Endometrium (tissue), 2 donors: ENCODE data around the gene FANCI.

Experiments
- FAIRE-seq: peaks from 2 replicates; lab custom pipeline; 2012; peaks lifted over from hg19 to GRCh38; lab: Jason Lieb, UNC
- donor health status: control.
- donor health status: control.

The FANCI gene

GRCh38 chr15:89307791-89308190 is 64.0 kb downstream of the FANCI start:
- no peak for FAIRE-seq

GRCh38 chr15:89308236-89308635 is 64.5 kb downstream of the FANCI start:
- FAIRE-seq: no peak

DNA sequence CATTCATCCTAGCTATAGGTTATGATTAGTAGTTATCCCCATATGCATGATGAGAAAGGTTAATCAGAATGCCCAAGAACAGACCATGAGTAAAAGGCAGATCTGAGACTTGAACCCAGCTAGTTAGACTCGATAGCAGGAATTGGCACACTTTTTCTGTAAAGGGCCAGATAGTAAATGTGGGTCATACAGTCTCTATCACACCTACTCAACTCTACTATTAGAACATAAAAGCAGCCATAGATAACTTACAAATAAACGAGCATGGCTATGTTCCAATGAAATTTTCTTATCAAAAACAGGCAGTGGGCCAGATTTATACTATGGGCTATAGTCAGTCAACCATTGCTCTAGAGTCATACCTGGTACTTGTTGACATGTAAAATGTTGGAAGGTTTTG is 66.2 kb downstream of the FANCI start:
- FAIRE-seq: no peak

DNA sequence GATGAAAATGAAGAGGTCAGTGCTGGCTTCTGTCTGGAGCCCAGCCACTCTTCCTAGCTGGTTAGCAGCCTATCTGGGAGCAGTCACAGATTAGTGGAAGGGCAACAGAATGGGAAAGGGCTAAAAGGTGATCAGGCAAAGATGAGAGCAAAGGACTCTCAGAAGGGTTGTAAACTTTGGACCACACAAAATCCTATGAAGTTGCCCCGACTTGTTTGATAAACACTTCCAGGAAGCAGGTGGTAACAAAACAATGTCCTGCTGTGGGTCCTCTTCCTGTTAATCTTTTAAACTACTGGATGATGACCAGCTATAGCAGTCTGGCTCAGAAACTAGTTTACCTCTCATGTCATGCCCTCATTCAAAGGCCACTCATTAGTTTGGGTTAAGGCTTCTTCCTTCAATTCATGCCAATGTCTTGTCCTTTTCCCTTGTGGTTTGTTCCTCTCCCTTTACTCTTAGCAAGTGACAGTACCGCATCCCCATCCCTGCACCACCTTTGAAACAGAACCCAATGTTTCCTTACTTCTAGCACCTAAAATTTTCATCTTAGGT is 71.7 kb downstream of the FANCI start:
- FAIRE-seq: no peak

DNA sequence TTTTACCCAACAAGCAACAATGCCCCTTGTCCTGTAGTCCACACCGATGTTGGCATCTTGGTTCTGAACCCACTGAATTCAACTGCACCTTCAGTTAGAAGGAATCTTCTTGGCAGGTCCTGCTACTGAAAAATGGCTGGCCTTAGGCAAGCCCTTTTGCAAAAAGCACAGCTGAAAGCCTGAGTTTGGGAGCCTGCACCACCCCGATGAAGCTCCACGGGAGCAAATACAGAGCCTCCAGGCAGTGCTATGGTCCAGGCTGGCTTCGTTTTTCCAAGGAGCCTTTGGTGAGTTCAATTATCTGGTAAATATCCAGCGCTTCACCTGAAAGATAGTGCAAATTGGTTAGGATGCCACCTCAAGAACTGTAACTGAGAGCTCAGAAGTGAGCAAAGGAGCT is 72.7 kb downstream of the FANCI start:
- FAIRE-seq: no peak

GRCh38 chr15:89317186-89317720 is 73.5 kb downstream of the FANCI start:
- FAIRE-seq: no peak

DNA sequence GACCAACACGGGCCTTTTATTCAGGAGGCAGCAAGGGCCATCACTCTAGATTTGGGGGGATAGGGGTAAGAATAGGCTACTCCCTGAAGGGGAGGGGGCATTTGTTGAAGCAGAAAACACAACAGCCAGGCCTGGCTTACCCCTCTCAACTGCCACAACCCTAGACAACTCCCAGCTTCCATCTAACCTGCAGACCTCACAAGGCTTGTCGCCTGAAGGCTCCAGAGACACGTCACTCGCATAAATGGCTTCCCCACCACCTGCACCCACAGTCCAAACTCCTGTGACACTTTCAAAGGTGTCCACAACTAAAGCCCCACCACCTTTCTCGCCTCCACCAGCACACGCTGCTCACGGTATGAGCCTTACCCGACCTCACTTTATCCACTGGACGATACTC is 75.9 kb downstream of the FANCI start:
- FAIRE-seq: no peak

DNA sequence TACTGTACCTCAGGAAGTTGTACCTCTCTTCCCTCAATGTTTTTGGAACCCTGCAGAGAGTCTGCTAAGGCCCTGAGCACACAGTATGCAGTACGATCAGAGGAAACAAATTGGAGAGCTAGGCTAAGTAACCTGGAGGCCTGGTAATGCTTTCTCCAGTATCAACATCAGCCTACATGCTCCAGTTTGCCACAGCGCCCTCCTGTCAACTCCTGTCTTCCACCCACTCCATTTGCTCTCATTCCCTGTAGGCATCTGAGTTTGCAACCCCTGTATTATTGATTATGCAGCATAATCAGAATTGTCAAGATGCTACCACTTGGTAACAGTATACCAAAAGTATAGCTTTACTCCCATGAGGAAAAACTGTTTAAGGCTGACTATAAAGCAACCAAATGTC is 76.4 kb downstream of the FANCI start:
- no peak for FAIRE-seq

GRCh38 chr15:89321521-89322410 is 78.0 kb downstream of the FANCI start:
- no peak for FAIRE-seq

DNA sequence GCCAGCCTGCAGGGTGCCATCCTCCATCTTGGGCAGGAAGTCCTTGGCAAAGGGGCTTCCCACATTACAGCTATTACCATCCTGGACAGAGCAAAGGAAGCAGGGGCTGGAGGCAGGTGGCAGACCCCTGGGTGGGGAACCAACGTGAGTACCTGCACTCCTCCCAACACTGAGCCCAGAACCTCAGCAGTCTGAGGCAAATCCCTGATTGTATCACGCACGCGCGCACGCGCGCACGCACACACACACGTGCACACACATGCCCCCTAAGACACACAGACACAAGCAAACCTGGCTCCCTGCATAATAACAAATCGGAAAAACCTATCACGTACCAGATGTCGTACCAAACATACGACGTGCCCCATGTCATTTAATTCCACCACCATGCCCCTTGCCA is 79.0 kb downstream of the FANCI start:
- FAIRE-seq: no peak

GRCh38 chr15:89323825-89324224 is 80.0 kb downstream of the FANCI start:
- no peak for FAIRE-seq

GRCh38 chr15:89325039-89325803 is 81.4 kb downstream of the FANCI start:
- FAIRE-seq: no peak

DNA sequence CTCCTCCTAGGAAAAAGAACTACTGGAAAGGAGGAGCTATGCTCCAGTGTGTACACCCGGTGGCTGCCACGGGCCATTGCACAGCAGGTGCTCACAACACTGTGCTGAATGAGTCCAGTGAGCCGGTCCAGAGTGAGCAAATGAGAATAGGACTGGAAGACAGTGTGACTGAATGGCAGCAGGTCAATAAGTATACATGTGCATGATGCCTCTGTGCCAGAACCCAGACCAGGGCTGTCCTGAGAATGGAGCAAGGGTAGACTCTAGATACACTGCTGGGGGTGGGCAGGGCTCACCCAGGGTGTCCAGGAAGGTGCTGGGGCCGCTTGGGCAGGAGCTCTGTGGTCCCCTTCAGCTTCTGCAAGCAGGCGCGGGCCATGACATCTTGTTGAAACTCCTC is 82.5 kb downstream of the FANCI start:
- FAIRE-seq: no peak

DNA sequence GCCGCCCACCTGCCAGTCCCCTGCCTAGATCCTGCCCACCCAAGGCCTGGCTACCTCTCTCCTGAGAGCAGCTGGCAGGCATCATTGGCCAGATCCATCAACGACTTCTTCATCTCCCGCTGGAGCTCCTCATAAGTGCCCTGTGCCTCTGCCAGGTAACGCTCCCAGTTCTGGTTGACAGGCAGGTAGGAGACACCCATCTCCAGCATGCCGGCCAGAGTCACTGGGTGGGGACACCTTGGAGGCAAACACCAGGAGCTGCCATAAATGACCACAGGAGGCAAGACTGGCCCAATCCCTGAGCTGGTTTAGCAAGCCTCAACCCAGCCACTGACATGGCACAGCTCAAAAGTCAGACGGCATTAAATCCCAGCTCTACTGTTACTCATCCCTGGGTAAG is 83.3 kb downstream of the FANCI start:
- FAIRE-seq: no peak

DNA sequence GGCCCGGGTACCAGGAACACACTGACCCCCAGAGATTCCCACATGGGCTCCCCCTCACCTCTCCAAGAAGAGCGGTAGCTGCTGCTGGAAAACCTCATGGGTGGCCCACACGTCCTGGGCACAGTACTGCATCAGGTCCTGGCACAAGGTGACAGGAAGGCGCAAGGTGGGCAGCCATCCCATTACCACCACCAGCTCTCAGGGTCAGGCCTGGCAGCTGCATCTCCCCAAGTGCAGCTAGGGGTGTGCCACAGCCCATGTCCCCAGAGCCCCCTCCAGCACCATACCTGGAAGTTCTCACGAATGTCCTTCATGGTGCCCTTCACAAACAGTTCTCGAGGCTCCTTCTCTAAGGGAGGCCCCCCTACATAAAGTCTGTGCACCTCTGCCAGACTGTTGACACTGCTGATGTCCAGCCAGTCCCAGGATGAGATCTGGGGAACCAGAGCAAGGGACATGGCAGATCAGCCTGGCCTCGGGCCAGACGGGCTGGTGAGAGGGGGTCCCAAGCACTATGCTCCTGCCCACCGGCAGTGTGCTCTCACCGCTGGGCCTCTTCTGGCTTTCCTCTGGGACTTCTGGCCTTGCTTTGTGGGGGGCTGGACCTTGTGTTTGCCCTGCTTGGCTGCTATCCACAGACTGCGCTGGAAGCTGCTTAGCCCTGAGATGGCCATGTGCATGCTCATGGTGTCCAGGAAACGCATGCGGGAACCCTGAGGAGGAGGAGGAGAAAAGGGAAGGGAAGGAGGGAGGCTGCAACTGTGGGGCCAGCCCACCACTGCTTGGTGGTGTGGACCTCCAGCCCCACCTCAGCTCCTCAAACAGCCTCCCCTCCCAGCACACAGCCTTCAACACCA is 84.8 kb downstream of the FANCI start:
- FAIRE-seq: no peak

GRCh38 chr15:89329329-89330084 is 85.7 kb downstream of the FANCI start:
- no peak for FAIRE-seq

- no peak for FAIRE-seq
Measured at GRCh38 chr15:89330119-89330518, 86.3 kb downstream of the FANCI start.

GRCh38 chr15:89330881-89331595 is 87.3 kb downstream of the FANCI start:
- FAIRE-seq: no peak

GRCh38 chr15:89332446-89332845 is 88.7 kb downstream of the FANCI start:
- FAIRE-seq: no peak
